Progenitor cell of endocrine pancreas (in vitro differentiated cells): Measurements from ENCODE around the gene HLF. TPM values are rescaled to one million over a fixed set of nuclear protein-coding genes. Genes with fewer than 3 reads are reported as not detected.

Experiments
- DNase-seq: peaks from one replicate; pipeline ENCODE4 v3.0.0; 2021; ENCODE audit warnings: low spot score; ENCODE audit not compliant: unreplicated experiment
- H3K27ac Mint-ChIP-seq: 2 replicates; pipeline ENCODE4 v1.8.0; 2021; ENCODE audit warnings: mild to moderate bottlenecking, moderate library complexity, mixed read lengths
- H3K27me3 Mint-ChIP-seq: 2 replicates; pipeline ENCODE4 v1.8.0; 2021; ENCODE audit warnings: mixed read lengths
- H3K36me3 Mint-ChIP-seq: 2 replicates; pipeline ENCODE4 v1.8.0; 2022; ENCODE audit warnings: mixed read lengths; ENCODE audit not compliant: insufficient read depth
- H3K4me1 Mint-ChIP-seq: 2 replicates; pipeline ENCODE4 v1.8.0; 2021; ENCODE audit warnings: low read depth, mixed read lengths
- H3K4me3 Mint-ChIP-seq: 2 replicates; pipeline ENCODE4 v1.8.0; 2021; ENCODE audit warnings: low read depth, mild to moderate bottlenecking, moderate library complexity, mixed read lengths
- H3K9me3 Mint-ChIP-seq: 2 replicates; pipeline ENCODE4 v1.8.0; 2021; ENCODE audit warnings: low read depth, mixed read lengths
- total RNA-seq: library from RNA; stranded (reverse); gene quantifications from 2 replicates; pipeline ENCODE4 v1.2.1, GENCODE V29; 2021
- TF ChIP-seq, protein P1 (sequence below): fragments of 200-600 bp; sonication (generic); IDR thresholded peaks from one replicate; pipeline ENCODE4 v1.5.0; 2021; ENCODE audit warnings: antibody characterized with exemption, mild to moderate bottlenecking; ENCODE audit not compliant: unreplicated experiment

Gene HLF
- total RNA-seq, 1 donor from 2014 or later: 0.41 TPM

DNA sequence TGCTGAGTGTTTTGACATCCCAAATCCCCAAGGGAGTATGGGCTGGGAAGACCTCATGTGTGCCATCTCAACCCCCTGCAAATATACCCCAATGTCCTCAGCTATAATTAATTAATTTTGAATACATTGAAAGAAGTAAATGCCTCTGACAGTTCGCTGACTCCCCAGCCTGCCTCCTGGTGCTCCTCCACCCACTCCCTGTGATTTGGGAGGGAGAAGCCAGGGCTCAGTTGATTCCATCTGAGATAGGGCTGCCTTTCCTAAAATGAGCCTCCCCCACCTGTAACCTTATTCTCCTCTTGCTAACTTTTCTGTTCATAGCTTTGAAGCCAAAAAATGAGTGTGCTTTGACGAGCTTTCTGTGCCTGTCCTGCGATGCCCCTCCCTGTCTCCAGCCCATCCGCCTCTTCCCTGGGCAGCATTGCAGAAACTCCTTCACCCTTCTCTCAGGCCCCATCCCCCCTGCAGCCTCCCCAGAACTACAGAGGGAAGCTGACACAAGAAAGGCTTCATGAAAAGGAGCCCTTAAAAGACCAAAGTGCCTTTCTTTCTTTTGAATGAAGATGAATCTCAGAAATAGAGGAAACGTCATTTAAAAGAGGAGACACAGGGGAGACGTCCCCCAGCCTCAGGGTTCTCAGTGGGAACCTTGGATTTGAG lies 70.3 kb downstream of the HLF start:
- no peaks in the 10 kb centered on the region for H3K4me1 Mint-ChIP-seq
- TF ChIP-seq, protein P1, sequence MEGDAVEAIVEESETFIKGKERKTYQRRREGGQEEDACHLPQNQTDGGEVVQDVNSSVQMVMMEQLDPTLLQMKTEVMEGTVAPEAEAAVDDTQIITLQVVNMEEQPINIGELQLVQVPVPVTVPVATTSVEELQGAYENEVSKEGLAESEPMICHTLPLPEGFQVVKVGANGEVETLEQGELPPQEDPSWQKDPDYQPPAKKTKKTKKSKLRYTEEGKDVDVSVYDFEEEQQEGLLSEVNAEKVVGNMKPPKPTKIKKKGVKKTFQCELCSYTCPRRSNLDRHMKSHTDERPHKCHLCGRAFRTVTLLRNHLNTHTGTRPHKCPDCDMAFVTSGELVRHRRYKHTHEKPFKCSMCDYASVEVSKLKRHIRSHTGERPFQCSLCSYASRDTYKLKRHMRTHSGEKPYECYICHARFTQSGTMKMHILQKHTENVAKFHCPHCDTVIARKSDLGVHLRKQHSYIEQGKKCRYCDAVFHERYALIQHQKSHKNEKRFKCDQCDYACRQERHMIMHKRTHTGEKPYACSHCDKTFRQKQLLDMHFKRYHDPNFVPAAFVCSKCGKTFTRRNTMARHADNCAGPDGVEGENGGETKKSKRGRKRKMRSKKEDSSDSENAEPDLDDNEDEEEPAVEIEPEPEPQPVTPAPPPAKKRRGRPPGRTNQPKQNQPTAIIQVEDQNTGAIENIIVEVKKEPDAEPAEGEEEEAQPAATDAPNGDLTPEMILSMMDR: no peak
- no peaks in the 10 kb centered on the region for H3K36me3 Mint-ChIP-seq
- peaks cover 6% of the 10 kb centered on the region for H3K27me3 Mint-ChIP-seq
- H3K27ac Mint-ChIP-seq: no peak overlapping the region
- no peaks in the 10 kb centered on the region for H3K9me3 Mint-ChIP-seq
- no peak overlapping the region for H3K4me3 Mint-ChIP-seq
- no peak for DNase-seq

GRCh38 chr17:55335625-55336024 lies 70.9 kb downstream of the HLF start:
- no peaks in the 10 kb centered on the region for H3K4me1 Mint-ChIP-seq
- no peaks in the 10 kb centered on the region for H3K9me3 Mint-ChIP-seq
- H3K4me3 Mint-ChIP-seq: no peak overlapping the region
- H3K27ac Mint-ChIP-seq: no peak overlapping the region
- H3K36me3 Mint-ChIP-seq: no peaks in the 10 kb centered on the region
- H3K27me3 Mint-ChIP-seq: peaks cover 6% of the 10 kb centered on the region
- TF ChIP-seq, protein P1: no peak
- DNase-seq: no peak

DNA sequence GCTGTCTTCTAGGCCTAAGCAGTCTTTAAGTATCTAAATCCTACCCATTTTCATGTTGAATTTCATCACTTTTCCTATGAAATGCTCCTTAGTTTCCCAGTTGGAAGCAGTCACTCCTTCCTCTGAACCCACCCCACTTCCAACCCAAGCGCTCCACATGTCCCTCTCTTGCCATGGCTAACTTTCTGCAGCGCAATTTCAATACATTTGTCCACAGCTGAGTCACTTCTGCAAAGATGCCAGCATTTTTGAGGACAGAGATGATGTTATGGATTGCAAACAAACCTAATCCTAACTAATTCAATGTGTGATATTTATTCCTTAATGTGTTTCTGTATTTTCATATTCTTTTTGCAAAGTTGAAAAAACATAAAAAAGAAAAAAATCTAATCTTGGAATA lies 71.7 kb downstream of the HLF start:
- H3K9me3 Mint-ChIP-seq: no peaks in the 10 kb centered on the region
- TF ChIP-seq, protein P1: no peak
- peaks cover 6% of the 10 kb centered on the region for H3K27me3 Mint-ChIP-seq
- H3K27ac Mint-ChIP-seq: no peak overlapping the region
- no peaks in the 10 kb centered on the region for H3K4me1 Mint-ChIP-seq
- H3K4me3 Mint-ChIP-seq: no peak overlapping the region
- no peak for DNase-seq
- no peaks in the 10 kb centered on the region for H3K36me3 Mint-ChIP-seq

DNA sequence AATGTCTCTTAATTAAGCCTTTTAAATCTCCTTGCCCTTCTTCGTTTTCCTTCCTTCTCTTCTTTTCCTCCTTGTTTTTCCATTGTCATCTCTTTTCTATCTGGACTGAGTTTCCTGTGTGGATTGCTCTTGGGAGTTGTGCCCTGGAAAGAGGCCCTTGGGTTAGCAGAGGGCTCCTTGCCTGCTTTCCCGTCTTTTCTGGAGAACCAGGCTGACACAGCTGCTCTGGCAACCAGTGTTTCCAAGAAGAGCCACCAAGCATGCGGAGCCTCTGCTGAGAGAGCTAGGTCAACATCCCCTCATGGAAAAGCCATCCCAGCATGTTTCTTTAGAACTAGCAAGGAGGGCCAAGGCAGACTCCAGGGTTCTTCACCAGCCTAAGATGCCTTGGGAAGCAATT lies 75.4 kb downstream of the HLF start:
- Mint-ChIP-seq H3K4me1 (no peaks in the 10 kb centered on the region), H3K27me3 (peaks cover 8% of the 10 kb centered on the region)
- no peak for DNase-seq

DNA sequence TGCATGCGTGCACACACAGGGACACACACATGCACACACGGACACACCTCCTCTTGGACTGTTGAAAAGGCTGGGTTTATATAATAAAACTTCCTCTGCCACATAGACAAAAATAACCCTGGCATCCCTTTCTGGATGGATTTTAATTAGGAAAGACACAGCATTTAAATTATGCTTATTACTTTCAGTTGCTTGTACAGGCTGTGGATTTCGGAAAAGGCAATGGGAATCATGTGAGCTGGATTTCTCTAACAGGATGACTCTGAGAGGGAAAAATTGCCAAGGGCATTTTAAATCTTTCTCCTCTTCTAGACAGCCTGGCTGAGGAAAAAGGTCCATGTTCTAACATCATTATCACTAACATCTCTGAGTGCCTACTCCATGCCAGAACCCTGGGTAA lies 75.9 kb downstream of the HLF start:
- no peak overlapping the region for H3K4me3 Mint-ChIP-seq
- H3K36me3 Mint-ChIP-seq: no peaks in the 10 kb centered on the region
- peaks cover 3% of the 10 kb centered on the region for H3K9me3 Mint-ChIP-seq
- TF ChIP-seq, protein P1: no peak
- peaks cover 7% of the 10 kb centered on the region for H3K27me3 Mint-ChIP-seq
- no peak overlapping the region for H3K27ac Mint-ChIP-seq
- no peak for DNase-seq
- H3K4me1 Mint-ChIP-seq: no peaks in the 10 kb centered on the region

More for the DNA sequence above, 75.4 kb downstream of the HLF start:
- TF ChIP-seq, protein P1: no peak
- no peak overlapping the region for H3K4me3 Mint-ChIP-seq
- no peak overlapping the region for H3K27ac Mint-ChIP-seq
- H3K9me3 Mint-ChIP-seq: no peaks in the 10 kb centered on the region
- no peaks in the 10 kb centered on the region for H3K36me3 Mint-ChIP-seq
